Progenitor cell of endocrine pancreas (in vitro differentiated cells): ENCODE results near the gene SCYGR4. TPM values are rescaled to one million over a fixed set of nuclear protein-coding genes. Genes with fewer than 3 reads are reported as not detected.
A peak's percentile ranks its signal among the peaks of the same experiment; 100 is the strongest.

ENCODE experiments used
- DNase-seq: peaks from one replicate; pipeline ENCODE4 v3.0.0; 2021; ENCODE audit warnings: low spot score; ENCODE audit not compliant: unreplicated experiment
- H3K27ac Mint-ChIP-seq: 2 replicates; pipeline ENCODE4 v1.8.0; 2021; ENCODE audit warnings: mild to moderate bottlenecking, moderate library complexity, mixed read lengths
- H3K27me3 Mint-ChIP-seq: 2 replicates; pipeline ENCODE4 v1.8.0; 2021; ENCODE audit warnings: mixed read lengths
- H3K36me3 Mint-ChIP-seq: 2 replicates; pipeline ENCODE4 v1.8.0; 2022; ENCODE audit warnings: mixed read lengths; ENCODE audit not compliant: insufficient read depth
- H3K4me1 Mint-ChIP-seq: 2 replicates; pipeline ENCODE4 v1.8.0; 2021; ENCODE audit warnings: low read depth, mixed read lengths
- H3K4me3 Mint-ChIP-seq: 2 replicates; pipeline ENCODE4 v1.8.0; 2021; ENCODE audit warnings: low read depth, mild to moderate bottlenecking, moderate library complexity, mixed read lengths
- H3K9me3 Mint-ChIP-seq: 2 replicates; pipeline ENCODE4 v1.8.0; 2021; ENCODE audit warnings: low read depth, mixed read lengths
- total RNA-seq: library from RNA; stranded (reverse); gene quantifications from 2 replicates; pipeline ENCODE4 v1.2.1, GENCODE V29; 2021
- TF ChIP-seq, protein P1 (sequence below): fragments of 200-600 bp; sonication (generic); IDR thresholded peaks from one replicate; pipeline ENCODE4 v1.5.0; 2021; ENCODE audit warnings: antibody characterized with exemption, mild to moderate bottlenecking; ENCODE audit not compliant: unreplicated experiment

Gene SCYGR4
- total RNA-seq, 1 donor from 2014 or later = not detected

DNA sequence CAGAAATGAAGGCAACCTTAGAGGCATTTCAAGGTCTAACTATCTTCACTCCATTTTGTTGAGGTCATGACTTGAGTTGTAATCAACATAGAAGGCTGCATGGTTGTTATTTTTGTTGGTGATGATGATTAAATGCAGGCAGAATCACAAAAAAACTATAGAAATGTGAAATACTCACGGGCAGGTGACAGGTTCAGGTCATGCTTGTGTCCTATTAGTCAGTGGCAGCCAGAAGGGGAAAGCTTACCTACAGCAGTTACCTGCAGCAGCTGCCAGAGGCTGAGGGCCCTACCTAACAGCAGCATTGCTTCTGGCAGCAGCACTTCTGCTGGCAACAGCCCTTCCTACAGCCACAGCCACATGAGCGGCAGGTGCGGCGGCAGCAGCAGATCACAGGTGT, 3.1 kb upstream of the SCYGR4 start:
- Mint-ChIP-seq H3K27ac (no peak overlapping the region), H3K36me3 (no peaks in the 10 kb centered on the region), H3K27me3 (peaks cover 18% of the 10 kb centered on the region), H3K4me3 (no peak overlapping the region), H3K9me3 (no peaks in the 10 kb centered on the region), H3K4me1 (no peaks in the 10 kb centered on the region)
- TF ChIP-seq, protein P1, sequence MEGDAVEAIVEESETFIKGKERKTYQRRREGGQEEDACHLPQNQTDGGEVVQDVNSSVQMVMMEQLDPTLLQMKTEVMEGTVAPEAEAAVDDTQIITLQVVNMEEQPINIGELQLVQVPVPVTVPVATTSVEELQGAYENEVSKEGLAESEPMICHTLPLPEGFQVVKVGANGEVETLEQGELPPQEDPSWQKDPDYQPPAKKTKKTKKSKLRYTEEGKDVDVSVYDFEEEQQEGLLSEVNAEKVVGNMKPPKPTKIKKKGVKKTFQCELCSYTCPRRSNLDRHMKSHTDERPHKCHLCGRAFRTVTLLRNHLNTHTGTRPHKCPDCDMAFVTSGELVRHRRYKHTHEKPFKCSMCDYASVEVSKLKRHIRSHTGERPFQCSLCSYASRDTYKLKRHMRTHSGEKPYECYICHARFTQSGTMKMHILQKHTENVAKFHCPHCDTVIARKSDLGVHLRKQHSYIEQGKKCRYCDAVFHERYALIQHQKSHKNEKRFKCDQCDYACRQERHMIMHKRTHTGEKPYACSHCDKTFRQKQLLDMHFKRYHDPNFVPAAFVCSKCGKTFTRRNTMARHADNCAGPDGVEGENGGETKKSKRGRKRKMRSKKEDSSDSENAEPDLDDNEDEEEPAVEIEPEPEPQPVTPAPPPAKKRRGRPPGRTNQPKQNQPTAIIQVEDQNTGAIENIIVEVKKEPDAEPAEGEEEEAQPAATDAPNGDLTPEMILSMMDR = no peak
- DNase-seq = no peak

DNA sequence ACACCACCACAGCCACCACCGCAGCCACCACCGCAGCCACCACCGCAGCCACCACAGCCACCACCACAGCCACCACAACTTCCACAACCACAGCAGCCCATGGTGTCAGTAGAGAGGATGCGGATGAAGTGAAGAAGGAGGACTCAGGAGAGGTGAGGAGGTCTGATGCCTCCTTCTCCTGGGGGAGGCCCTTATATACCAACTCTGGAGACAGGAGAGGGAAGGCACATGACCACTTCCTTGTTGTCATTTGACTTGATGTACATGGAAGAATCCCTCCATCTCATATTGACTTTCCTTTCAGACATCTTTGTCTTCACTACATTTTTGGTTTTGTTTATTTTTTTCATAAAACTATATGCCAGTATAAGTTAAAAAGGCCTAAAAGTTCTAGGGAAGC, 2.6 kb upstream of the SCYGR4 start, which contains the start of gene SCYGR3:
Gene SCYGR3 (minus strand): TSS at position 101 of the 400 bp plus-strand sequence. CDS start 0 bp downstream, at position 101.
- no peak for DNase-seq
- Mint-ChIP-seq H3K4me3 (no peak within 1 kb of the TSS), H3K27me3 (peaks cover 18% of the 10 kb centered on the region), H3K36me3 (no peaks in the 10 kb centered on the region), H3K27ac (peak within 1 kb of the TSS; percentile 33), H3K9me3 (no peaks in the 10 kb centered on the region), H3K4me1 (no peaks in the 10 kb centered on the region)
- TF ChIP-seq, protein P1 = no peak

DNA sequence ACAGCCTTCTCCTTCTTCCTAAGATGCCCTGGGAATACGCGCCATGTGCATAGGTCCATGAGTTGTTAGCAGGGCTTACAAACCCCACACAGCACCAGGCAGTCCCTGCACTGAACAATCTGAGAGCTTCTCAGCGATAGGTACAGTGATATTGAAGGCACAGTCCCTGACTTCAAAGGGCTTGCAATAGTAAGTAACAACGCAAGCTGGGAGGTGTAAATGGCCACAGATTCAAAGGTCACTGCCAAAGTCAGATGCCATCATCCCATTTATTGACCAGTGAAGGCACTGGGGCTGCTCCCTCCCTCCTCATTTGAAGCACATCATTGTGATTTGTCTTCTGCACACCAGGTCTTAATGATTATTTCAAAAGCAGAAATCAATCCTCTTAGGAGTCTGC, 2.1 kb upstream of the SCYGR4 start:
- Mint-ChIP-seq H3K4me3 (no peak overlapping the region), H3K27ac (no peak overlapping the region), H3K9me3 (no peaks in the 10 kb centered on the region), H3K4me1 (no peaks in the 10 kb centered on the region), H3K27me3 (peaks cover 18% of the 10 kb centered on the region), H3K36me3 (no peaks in the 10 kb centered on the region)
- DNase-seq = no peak
- TF ChIP-seq, protein P1 = no peak

DNA sequence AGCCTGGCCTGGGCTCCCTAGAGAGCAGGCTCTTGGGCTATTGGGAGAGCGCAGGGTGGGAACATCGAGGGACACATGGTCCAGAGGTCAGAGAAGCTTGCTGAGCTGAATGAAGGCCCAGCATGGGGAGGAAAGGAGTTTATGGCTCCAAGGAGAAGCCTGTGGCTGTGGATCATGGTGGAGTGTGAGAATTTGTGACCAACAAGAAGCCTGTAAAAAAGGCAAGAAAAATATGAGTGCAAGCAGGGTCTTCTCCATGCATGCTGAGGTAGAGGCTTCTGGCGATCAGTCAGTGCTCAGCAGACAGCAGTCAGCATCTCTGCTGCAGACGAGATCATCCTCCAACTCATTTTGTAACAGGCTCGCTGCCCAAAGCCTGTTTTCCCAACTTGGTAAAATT, 1.4 kb upstream of the SCYGR4 start:
- Mint-ChIP-seq H3K27ac (peak overlapping the region; percentile 33), H3K36me3 (no peaks in the 10 kb centered on the region), H3K4me3 (no peak overlapping the region), H3K27me3 (peaks cover 18% of the 10 kb centered on the region), H3K9me3 (no peaks in the 10 kb centered on the region), H3K4me1 (no peaks in the 10 kb centered on the region)
- TF ChIP-seq, protein P1 = no peak
- no peak for DNase-seq

DNA sequence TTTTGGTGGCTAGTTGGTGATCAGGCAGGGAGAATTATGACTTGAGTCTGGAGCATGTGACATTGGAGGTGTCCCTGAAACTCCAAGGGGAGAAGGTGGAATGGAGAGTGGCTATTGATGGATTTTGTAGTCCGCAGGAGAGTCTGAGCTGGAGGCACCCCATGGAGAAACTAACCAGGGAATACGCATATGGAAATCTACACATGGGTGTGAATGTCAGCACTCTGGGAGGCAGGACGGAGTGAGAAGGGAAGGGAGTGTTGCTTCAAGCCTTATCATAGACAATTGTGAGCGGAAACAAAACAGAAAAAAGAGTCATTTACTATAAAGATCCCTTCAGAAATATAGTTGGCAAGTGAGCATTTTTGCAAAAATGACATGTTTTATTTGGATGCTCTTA, 667 bp upstream of the SCYGR4 start:
- Mint-ChIP-seq H3K4me1 (no peaks in the 10 kb centered on the region), H3K4me3 (no peak overlapping the region), H3K27ac (peak overlapping the region; percentile 0), H3K36me3 (no peaks in the 10 kb centered on the region), H3K9me3 (no peaks in the 10 kb centered on the region), H3K27me3 (peaks cover 18% of the 10 kb centered on the region)
- no peak for DNase-seq
- TF ChIP-seq, protein P1 = no peak
